ENCODE results near the gene RYR2. TPM values are rescaled to one million over a fixed set of nuclear protein-coding genes. Genes with fewer than 3 reads are reported as not detected.

The RYR2 gene
- total and polyA plus RNA-seq, 2 donors (not counting 1 experiment from before 2014, with no cell fraction given) = not detected

DNA sequence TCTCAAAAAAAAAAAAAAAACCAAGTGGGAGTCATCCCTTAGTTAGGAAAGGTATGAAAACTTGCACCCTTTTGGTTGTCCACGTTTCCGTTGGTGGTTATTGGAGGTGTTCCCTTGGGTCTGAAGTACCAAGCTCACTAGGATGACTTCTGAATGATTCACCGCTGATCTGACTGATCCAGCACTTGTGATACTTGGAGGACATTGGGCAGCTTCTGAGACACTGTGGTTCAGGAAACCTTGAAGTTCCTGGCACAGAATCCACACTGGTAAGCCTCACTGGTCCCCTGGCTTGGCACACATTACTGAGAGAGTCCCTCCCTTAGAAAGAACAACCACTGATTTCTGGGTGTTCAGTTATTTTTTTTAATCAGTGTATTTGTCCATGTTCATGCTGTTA, 91.9 kb downstream of the RYR2 start:
- CTCF ChIA-PET = no interaction called here
- no peaks in the 10 kb centered on the region for H3K36me3 ChIP-seq (replicated peaks in 1 of 2; ENCODE audit: control extremely low read depth in 1 of 2, control insufficient read depth in 1 of 2, extremely low read depth in 1 of 2, insufficient read depth in 2 of 2, low read length in 1 of 2)
- H3K79me2 ChIP-seq (ENCODE audit: control insufficient read depth, insufficient read depth, low read length) = no peaks in the 10 kb centered on the region
- Mint-ChIP-seq H3K4me3 (no peak overlapping the region), H3K9me3 (ENCODE audit: insufficient read depth) (peaks cover 15% of the 10 kb centered on the region), H3K27me3 (no peaks in the 10 kb centered on the region), H3K27ac (no peak overlapping the region), H3K4me1 (no peaks in the 10 kb centered on the region)
- ATAC-seq (ENCODE audit: low read depth) (no peak), DNase-seq (no peak)
- WGBS (ENCODE audit: insufficient coverage) = 49% methylated on average over 3 of the region's 3 CpGs
- intact Hi-C loops (cut with micrococcal nuclease) = no loop called here
- H3K4me2 ChIP-seq (replicated peaks; ENCODE audit: low read depth, low read length, poor library complexity, severe bottlenecking) = no peak overlapping the region
- peaks cover 1 to 12% (median 8%) of the 10 kb centered on the region in 3 donors for H3K9me3 ChIP-seq (ENCODE audit: control extremely low read depth in 1 of 3, control insufficient read depth in 2 of 3, insufficient read depth in 1 of 3, low read length in 2 of 3)
- no peak overlapping the region for H3K27ac ChIP-seq (ENCODE audit: low read length in 2 of 2)
- POLR2A ChIA-PET = no interaction called here
- TF ChIP-seq, protein P1, sequence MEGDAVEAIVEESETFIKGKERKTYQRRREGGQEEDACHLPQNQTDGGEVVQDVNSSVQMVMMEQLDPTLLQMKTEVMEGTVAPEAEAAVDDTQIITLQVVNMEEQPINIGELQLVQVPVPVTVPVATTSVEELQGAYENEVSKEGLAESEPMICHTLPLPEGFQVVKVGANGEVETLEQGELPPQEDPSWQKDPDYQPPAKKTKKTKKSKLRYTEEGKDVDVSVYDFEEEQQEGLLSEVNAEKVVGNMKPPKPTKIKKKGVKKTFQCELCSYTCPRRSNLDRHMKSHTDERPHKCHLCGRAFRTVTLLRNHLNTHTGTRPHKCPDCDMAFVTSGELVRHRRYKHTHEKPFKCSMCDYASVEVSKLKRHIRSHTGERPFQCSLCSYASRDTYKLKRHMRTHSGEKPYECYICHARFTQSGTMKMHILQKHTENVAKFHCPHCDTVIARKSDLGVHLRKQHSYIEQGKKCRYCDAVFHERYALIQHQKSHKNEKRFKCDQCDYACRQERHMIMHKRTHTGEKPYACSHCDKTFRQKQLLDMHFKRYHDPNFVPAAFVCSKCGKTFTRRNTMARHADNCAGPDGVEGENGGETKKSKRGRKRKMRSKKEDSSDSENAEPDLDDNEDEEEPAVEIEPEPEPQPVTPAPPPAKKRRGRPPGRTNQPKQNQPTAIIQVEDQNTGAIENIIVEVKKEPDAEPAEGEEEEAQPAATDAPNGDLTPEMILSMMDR (IDR thresholded peaks at IDR 0.05) = no peak
- TF ChIP-seq EZH2 (IDR thresholded peaks at IDR 0.05; ENCODE audit: borderline replicate concordance, insufficient read depth, low read depth, low read length, poor library complexity, severe bottlenecking) = no peak
- no peaks in the 10 kb centered on the region for H3K4me1 ChIP-seq (ENCODE audit: control insufficient read depth in 2 of 2, insufficient read depth in 2 of 2, low read length in 2 of 2)
- H4K20me1 ChIP-seq (ENCODE audit: control insufficient read depth, insufficient read depth, low read length, poor library complexity, severe bottlenecking) = no peaks in the 10 kb centered on the region
- no peak overlapping the region for H2AFZ ChIP-seq (ENCODE audit: insufficient read depth, low read depth, low read length, poor library complexity, severe bottlenecking)
- no peak overlapping the region for H3K9ac ChIP-seq (ENCODE audit: low read length)
- H3K27me3 ChIP-seq (replicated peaks in 1 of 4; ENCODE audit: control extremely low read depth in 1 of 4, control insufficient read depth in 3 of 4, insufficient read depth in 4 of 4, low read length in 3 of 4) = no peaks in the 10 kb centered on the region
- no peak overlapping the region for H3K4me3 ChIP-seq (ENCODE audit: control extremely low read depth in 1 of 5, extremely low read depth in 1 of 5, insufficient read depth in 1 of 5, low read depth in 2 of 5, low read length in 4 of 5)

DNA sequence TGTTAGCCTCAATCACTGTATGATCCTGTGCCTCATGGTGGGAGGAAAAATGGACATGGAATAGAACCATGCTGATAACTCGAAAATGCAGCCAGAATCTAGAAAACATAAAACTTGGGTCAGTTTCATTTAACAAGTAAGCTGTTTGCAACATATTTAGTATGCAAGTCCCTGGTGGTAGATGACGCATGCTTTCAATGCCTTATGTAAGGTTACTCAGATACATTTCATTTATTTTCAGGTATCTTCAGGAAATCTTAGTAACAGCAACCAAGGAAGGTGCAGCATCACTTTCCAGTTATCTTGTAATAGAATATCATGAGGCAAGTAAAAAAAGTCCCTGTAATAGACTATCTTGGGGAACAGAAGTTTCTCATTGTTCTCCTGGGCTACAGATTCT, 92.9 kb downstream of the RYR2 start:
- Histone ChIP-seq H3K27ac (ENCODE audit: low read length in 2 of 2) (no peak overlapping the region), H3K9ac (ENCODE audit: low read length) (no peak overlapping the region), H3K27me3 (replicated peaks in 1 of 4; ENCODE audit: control extremely low read depth in 1 of 4, control insufficient read depth in 3 of 4, insufficient read depth in 4 of 4, low read length in 3 of 4) (no peaks in the 10 kb centered on the region), H3K36me3 (replicated peaks in 1 of 2; ENCODE audit: control extremely low read depth in 1 of 2, control insufficient read depth in 1 of 2, extremely low read depth in 1 of 2, insufficient read depth in 2 of 2, low read length in 1 of 2) (no peaks in the 10 kb centered on the region), H3K4me3 (ENCODE audit: control extremely low read depth in 1 of 5, extremely low read depth in 1 of 5, insufficient read depth in 1 of 5, low read depth in 2 of 5, low read length in 4 of 5) (no peak overlapping the region), H3K4me1 (ENCODE audit: control insufficient read depth in 2 of 2, insufficient read depth in 2 of 2, low read length in 2 of 2) (no peaks in the 10 kb centered on the region), H3K4me2 (replicated peaks; ENCODE audit: low read depth, low read length, poor library complexity, severe bottlenecking) (no peak overlapping the region), H3K79me2 (ENCODE audit: control insufficient read depth, insufficient read depth, low read length) (no peaks in the 10 kb centered on the region), H2AFZ (ENCODE audit: insufficient read depth, low read depth, low read length, poor library complexity, severe bottlenecking) (no peak overlapping the region), H3K9me3 (ENCODE audit: control extremely low read depth in 1 of 3, control insufficient read depth in 2 of 3, insufficient read depth in 1 of 3, low read length in 2 of 3) (peaks cover 0 to 12% (median 8%) of the 10 kb centered on the region in 3 donors), H4K20me1 (ENCODE audit: control insufficient read depth, insufficient read depth, low read length, poor library complexity, severe bottlenecking) (no peaks in the 10 kb centered on the region)
- H3K27me3 Mint-ChIP-seq = no peaks in the 10 kb centered on the region
- DNase-seq (no peak), ATAC-seq (ENCODE audit: low read depth) (no peak)
- POLR2A ChIA-PET = no interaction called here
- H3K4me1 Mint-ChIP-seq = no peaks in the 10 kb centered on the region
- H3K9me3 Mint-ChIP-seq (ENCODE audit: insufficient read depth) = peaks cover 13% of the 10 kb centered on the region
- no peak overlapping the region for H3K4me3 Mint-ChIP-seq
- TF ChIP-seq, protein P1 (IDR thresholded peaks at IDR 0.05) = no peak
- no peak for TF ChIP-seq EZH2 (IDR thresholded peaks at IDR 0.05; ENCODE audit: borderline replicate concordance, insufficient read depth, low read depth, low read length, poor library complexity, severe bottlenecking)
- CTCF ChIA-PET = no interaction called here
- no peak overlapping the region for H3K27ac Mint-ChIP-seq
- WGBS (ENCODE audit: insufficient coverage) = no CpG with 5 or more reads among the region's 2 CpGs
- intact Hi-C loops (cut with micrococcal nuclease) = no loop called here
